SU-DHL-6 (cell line): ENCODE data around the gene FBXW11.

Experiments used
- CTCF ChIP-seq: fragments of 200-600 bp; sonication (generic); IDR thresholded peaks from one replicate; pipeline ENCODE4 v1.5.1; 2017; ENCODE audit warnings: antibody characterized with exemption, mild to moderate bottlenecking, low read length, moderate library complexity; ENCODE audit not compliant: insufficient read depth, poor library complexity, severe bottlenecking
- EZH2phosphoT487 ChIP-seq: fragments of 200-600 bp; sonication (generic), shearing (Covaris generic); conservative IDR thresholded peaks from 2 replicates; pipeline ENCODE4 v1.6.1; 2018; ENCODE audit warnings: mild to moderate bottlenecking, antibody characterized with exemption, low read length, moderate library complexity, mixed read lengths

DNA sequence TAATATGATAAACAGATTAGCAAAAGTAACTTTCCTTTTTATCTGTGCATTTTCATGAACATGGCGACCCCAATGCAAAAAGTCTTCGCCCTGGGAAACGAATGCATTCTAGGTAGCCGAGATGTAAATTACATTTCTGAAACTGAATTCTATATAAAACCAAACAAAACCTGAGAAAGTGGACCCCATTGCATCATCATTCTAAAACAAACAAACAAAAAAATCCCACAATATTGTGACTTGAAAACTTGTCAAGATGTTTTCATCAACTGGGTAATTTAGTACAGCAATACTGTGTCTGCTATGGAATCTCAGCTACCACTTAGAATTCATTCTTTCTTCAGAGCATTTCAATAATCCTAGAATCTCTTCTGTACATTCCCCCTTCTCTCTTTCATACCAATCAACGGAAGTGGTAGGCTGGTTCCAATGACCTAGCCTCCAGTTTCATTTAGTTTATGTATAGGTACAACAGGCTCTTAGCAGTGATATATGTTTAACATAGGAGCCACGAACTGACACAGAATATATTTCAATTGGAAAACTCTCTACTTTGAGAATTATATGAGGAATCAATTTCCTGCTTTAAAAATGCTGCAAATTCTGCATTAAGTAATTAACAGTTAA lies 85.6 kb downstream of the FBXW11 start:
- TF ChIP-seq CTCF (no peak), EZH2phosphoT487 (no peak)
